ENCODE results near the gene OGFR. TPM values are rescaled to one million over a fixed set of nuclear protein-coding genes. Genes with fewer than 3 reads are reported as not detected.

OGFR gene
- total RNA-seq, 2 experiments from 2014 or later: 54.5 to 56.0 TPM

DNA sequence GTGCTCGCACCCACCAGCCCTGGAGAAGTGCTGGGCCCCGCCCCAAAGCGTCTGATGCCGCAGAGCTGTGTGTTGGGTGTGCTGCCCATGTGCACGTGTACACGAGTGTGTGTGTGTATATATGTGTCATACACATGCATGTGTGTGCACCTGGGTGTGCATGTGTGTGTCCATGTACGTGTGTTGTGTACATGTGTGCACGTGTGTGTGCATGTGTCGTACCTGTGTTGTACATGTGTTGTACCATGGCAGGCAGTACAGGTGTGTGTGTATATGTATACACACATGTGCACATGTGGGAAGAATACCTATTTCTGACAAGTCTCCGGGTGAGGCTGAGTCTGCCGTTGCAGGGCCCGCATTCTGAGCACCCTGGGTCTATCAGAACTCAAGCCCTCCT lies 14.6 kb upstream of the OGFR start:
- Mint-ChIP-seq H3K36me3 (ENCODE audit: low read depth) (peaks cover 7% of the 10 kb centered on the region), H3K9me3 (no peaks in the 10 kb centered on the region), H3K27me3 (no peaks in the 10 kb centered on the region), H3K4me1 (ENCODE audit: low read depth) (peaks cover 32% of the 10 kb centered on the region), H3K27ac (no peak overlapping the region), H3K4me3 (no peak overlapping the region)
- intact Hi-C loops (cut with DNase I, micrococcal nuclease): loop anchor here (5.0 to 10.0 kb wide), 3 partner anchors 63 to 405 kb away; partner anchors contain the start of gene RPS21 (in 1 of the 2)
- Histone ChIP-seq H3K27me3 (ENCODE audit: control insufficient read depth in 1 of 2, insufficient read depth in 2 of 2, low read length in 2 of 2) (no peaks in the 10 kb centered on the region), H3K9me3 (ENCODE audit: control insufficient read depth in 1 of 2, insufficient read depth in 1 of 2, low read length in 2 of 2) (no peaks in the 10 kb centered on the region), H3K36me3 (ENCODE audit: insufficient read depth, low read length) (no peaks in the 10 kb centered on the region), H3K4me3 (ENCODE audit: low read length) (no peak overlapping the region), H3K27ac (ENCODE audit: low read depth in 1 of 2, low read length in 2 of 2) (no peak overlapping the region), H3K4me1 (ENCODE audit: insufficient read depth, low read length) (peaks cover 30% of the 10 kb centered on the region)
- ChIA-PET CTCF (interaction anchor here (1.2 to 1.9 kb wide), 2 partner anchors 174 to 290 kb away, joined by 3 to 9 read pairs; no protein-coding TSS in a partner anchor), POLR2A (no interaction called here)
- DNase-seq (no peak), ATAC-seq (ENCODE audit: poor library complexity) (no peak)
- no peak for TF ChIP-seq CTCF (IDR thresholded peaks at IDR 0.05)

GRCh38 chr20:62791301-62792181 lies 13.1 kb upstream of the OGFR start:
- Mint-ChIP-seq H3K27ac (peak overlapping the region; percentile 67), H3K27me3 (no peaks in the 10 kb centered on the region), H3K36me3 (ENCODE audit: low read depth) (peaks cover 14% of the 10 kb centered on the region), H3K9me3 (no peaks in the 10 kb centered on the region), H3K4me1 (ENCODE audit: low read depth) (peaks cover 39% of the 10 kb centered on the region), H3K4me3 (peak overlapping the region; percentile 85)
- intact Hi-C loops (cut with DNase I, micrococcal nuclease): loop anchor here (1.0 to 10.0 kb wide), 8 partner anchors 17 to 407 kb away; partner anchors contain the start of gene RPS21 (in 1 of the 2)
- ATAC-seq (ENCODE audit: poor library complexity) (no peak), DNase-seq (peak; percentile 54 to 86 (median 65))
- H3K4me1 ChIP-seq (ENCODE audit: insufficient read depth, low read length): peaks cover 41% of the 10 kb centered on the region
- H3K27ac ChIP-seq (ENCODE audit: low read depth in 1 of 2, low read length in 2 of 2): no peak overlapping the region
- H3K36me3 ChIP-seq (ENCODE audit: insufficient read depth, low read length): no peaks in the 10 kb centered on the region
- CTCF ChIA-PET: interaction anchor here (1.0 to 2.3 kb wide), 9 partner anchors 14 to 292 kb away, joined by 3 to 11 read pairs (median 5); partner anchors contain the start of gene SLCO4A1
- H3K27me3 ChIP-seq (ENCODE audit: control insufficient read depth in 1 of 2, insufficient read depth in 2 of 2, low read length in 2 of 2): no peaks in the 10 kb centered on the region
- no peaks in the 10 kb centered on the region for H3K9me3 ChIP-seq (ENCODE audit: control insufficient read depth in 1 of 2, insufficient read depth in 1 of 2, low read length in 2 of 2)
- peak; percentile 95 for TF ChIP-seq CTCF (IDR thresholded peaks at IDR 0.05)
- H3K4me3 ChIP-seq (ENCODE audit: low read length): no peak overlapping the region
- POLR2A ChIA-PET: interaction anchor here (1.1 to 2.1 kb wide), 3 partner anchors 51 to 140 kb away, joined by 3 to 9 read pairs (median 4); no protein-coding TSS in a partner anchor

DNA sequence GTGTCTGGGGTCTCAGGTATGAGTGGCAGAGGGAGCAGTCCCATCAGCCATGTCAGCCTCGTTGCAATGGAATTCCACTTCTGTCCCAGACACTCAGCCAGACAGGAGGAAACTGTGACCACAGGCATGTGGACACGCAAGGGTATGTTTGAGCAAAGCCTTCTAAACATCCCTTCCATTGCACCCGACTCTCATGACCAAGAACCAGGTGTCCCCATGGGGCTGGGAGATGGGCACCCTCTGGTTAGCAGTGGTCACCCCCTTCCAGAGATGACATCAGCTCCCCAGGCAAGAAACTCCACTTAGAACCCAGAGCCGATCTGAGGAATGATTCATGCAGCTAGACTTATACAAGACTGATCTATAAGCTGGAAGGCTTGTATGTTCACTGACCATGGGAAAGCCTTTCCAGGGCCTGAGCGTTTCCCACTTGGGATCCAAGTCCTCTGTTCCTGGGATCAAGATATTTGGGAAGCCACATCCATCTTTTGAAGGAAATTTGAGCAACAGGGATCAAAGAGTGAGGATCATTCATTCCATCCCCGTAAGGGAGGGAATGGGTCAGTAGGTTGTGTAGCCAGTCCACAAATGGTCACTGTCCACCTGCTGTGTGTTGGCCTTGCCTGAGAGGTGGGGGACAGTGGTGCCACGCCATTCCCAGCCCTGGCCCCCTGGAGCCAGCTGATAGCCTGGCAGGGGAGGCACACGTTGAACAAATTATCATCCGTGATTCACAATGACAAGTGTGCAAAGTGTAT lies 12.3 kb upstream of the OGFR start:
- H3K27me3 ChIP-seq (ENCODE audit: control insufficient read depth in 1 of 2, insufficient read depth in 2 of 2, low read length in 2 of 2): no peaks in the 10 kb centered on the region
- peak overlapping the region; percentile 88 for H3K4me3 Mint-ChIP-seq
- H3K36me3 Mint-ChIP-seq (ENCODE audit: low read depth): peaks cover 17% of the 10 kb centered on the region
- DNase-seq (no peak), ATAC-seq (ENCODE audit: poor library complexity) (no peak)
- H3K9me3 Mint-ChIP-seq: no peaks in the 10 kb centered on the region
- peaks cover 43% of the 10 kb centered on the region for H3K4me1 Mint-ChIP-seq (ENCODE audit: low read depth)
- no peak for TF ChIP-seq CTCF (IDR thresholded peaks at IDR 0.05)
- H3K9me3 ChIP-seq (ENCODE audit: control insufficient read depth in 1 of 2, insufficient read depth in 1 of 2, low read length in 2 of 2): no peaks in the 10 kb centered on the region
- H3K27me3 Mint-ChIP-seq: no peaks in the 10 kb centered on the region
- no peak overlapping the region for H3K4me3 ChIP-seq (ENCODE audit: low read length)
- CTCF ChIA-PET: interaction anchor here (1.3 to 2.3 kb wide), 6 partner anchors 16 to 176 kb away, joined by 3 to 11 read pairs (median 6); partner anchors contain the start of gene SLCO4A1
- POLR2A ChIA-PET: interaction anchor here (1.1 to 4.5 kb wide), 3 partner anchors 16 to 141 kb away, joined by 4 to 40 read pairs (median 9); no protein-coding TSS in a partner anchor
- H3K36me3 ChIP-seq (ENCODE audit: insufficient read depth, low read length): no peaks in the 10 kb centered on the region
- intact Hi-C loops (cut with DNase I, micrococcal nuclease): loop anchor here (2.0 to 10.0 kb wide), 4 partner anchors 65 to 408 kb away; partner anchors contain the start of gene RPS21 (in 1 of the 2)
- peak overlapping the region; percentile 89 for H3K27ac Mint-ChIP-seq
- H3K27ac ChIP-seq (ENCODE audit: low read depth in 1 of 2, low read length in 2 of 2): no peak overlapping the region
- H3K4me1 ChIP-seq (ENCODE audit: insufficient read depth, low read length): peaks cover 47% of the 10 kb centered on the region

All from CD4-positive, alpha-beta T cell (primary cell).